Amniotic stem cell (primary cell): ENCODE results near the gene HMX1.

Experiments
- DNase-seq: peaks from one replicate; lab custom pipeline; 2025; lab: John Stamatoyannopoulos, UW

The HMX1 gene

DNA sequence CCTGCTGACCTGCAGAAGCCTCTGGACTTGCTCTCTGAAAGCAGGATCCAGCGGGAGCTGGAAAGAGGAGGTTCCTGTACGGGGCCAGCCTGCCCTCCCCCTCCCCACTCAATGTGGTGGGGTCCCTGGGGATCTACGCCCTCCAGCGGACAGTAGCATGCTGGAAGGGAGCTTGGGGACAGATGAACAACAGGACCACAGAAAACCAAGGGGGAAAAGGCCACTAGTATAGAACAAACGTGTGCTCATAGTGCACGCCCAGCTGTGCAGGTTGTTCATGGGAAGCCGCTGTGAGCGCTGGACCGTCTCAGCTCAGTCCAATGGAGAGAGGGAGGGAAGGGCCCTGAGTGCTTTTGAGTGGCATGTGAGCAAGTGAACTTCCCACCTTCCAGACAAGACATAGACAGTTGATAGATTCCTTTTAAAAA, 15.8 kb downstream of the HMX1 start:
- no peak for DNase-seq

DNA sequence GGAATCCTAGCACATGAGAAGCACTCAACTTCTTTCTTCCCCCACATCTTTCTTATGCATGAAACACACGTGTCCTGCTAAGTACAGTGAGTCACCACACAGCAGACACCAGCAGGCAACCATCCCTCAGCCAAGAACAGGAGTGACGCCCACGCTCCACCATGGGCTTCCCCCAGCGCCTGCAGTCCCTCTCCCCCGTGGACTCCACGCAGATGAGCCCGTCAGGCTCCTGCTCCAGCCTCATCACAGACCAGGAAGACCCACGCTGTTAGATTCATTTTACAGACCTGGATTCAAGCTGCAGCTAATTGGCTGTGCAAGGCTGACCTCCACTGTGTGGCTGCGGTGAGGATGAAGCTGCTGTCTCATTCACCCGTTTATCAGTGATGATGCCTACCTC, 16.7 kb downstream of the HMX1 start:
- no peak for DNase-seq

DNA sequence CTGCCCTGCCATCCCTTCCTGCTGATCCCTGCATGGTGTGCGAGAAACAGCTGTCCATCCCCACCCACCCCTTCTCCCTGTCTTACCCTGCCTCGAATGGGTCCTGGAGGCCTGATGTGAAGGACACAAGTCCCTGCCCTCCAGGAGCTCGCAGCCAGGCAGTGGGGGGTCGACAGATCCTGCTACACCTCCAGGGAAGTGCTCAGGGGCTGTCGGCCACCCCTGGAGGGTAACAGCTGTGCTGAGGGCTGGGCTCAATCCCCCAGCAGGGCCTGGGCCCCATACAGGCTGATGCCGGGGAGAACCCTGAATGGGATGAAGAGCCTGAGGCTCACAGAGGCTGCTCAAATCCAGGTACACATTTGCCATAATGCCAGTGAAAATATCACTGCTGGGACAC, 17.6 kb downstream of the HMX1 start:
- no peak for DNase-seq

DNA sequence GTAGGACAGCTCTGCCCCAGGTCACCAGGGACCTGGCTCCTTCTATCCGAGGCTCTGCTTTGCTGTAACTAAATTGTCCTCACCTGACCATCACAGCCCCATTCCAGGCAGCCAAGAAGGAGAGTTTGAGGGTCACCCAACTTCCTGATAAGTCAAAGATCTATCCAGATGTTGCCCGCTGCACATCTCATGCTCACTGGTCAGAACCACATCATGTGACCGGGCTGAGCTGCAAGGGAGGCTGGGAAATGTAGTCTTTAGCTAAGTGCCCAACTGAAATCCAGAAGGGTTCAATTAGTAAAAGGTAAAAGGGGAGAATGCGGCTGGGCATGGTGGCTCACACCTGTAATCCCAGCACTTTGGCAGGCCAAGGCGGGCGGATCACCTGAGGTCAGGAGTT, 18.4 kb downstream of the HMX1 start:
- DNase-seq = no peak

DNA sequence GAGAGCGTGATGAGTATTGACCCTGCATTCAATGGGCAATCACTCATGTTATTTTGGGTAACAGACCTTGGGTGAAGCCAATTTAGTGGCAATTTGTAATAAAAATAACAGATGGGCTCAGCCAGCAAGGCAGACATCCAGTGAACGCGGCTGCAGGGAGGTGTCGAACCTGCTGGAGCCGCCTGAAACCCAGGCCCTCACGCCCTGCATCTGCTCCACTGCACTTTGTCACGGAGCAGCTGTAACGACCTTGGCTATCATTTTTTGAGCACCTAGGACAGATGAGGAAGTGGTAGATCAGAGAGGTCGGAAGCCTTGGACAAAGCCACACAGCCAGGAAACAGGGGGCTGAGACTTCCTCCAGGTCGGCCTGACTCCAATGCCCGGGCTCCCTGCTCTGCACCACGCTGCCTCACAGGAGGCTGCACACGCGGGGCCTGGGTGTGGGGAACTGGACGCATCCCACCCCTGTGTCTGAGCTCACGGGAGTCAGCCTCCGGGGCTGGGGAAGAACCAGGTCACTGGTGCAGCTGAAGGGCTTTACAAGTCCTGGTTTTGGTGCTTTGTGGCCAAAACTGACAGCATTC, 19.4 kb downstream of the HMX1 start:
- no peak for DNase-seq

DNA sequence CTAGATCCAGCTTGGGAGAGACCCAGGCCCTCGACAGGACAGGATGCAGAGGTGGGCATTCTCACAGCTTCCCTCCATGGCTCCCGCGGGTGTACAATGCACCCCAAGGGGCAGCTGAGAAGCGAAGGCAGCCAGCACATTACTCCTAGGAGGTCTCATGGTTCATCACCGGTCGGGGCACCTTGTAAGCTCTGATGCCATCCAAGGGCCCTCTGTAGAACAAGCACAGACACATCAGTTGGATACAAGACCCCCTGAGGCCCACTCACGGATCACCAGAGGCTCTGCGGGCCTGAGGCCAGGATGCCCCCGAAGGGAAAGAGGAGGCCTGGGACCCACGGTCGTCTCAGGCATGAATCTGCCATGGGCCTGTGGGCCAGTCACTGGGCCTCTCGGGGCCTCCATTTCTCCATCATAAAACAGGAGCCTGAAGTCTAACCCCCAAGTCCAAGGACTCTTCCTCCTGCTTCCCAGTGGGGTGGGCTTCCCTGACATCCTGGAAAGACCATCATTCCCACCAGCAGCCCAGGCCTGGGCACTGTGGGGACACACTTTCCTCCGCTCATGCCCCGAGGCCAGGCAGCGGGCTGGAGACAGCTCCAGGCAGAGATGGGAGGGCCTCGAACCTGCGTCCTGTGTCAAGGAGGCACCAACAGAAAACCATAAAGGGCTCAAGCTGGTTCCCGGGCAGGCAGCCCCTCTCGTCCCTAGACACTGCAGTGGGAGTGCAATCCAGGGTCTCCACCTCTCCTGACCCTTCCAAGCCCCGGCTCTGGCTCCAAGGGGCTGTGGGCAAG, 20.1 kb downstream of the HMX1 start:
- DNase-seq = no peak

DNA sequence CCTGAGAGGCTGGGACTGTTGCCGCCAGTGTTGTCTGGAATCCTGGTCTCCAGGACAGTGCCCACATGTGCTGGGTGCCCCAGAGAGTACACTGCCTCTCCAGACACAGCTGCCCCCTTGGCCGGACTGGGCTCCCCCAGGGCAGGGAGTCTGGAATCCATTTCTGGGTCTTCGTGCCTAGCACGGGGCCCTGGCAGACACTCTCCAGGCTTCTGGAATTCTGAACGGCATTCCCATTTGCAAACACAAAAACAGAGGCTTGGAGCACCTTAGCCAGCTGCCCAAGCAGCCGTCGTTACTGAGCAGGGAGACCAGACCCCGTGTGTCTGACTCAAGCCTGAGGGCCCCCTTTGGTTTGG, 20.8 kb downstream of the HMX1 start:
- no peak for DNase-seq

DNA sequence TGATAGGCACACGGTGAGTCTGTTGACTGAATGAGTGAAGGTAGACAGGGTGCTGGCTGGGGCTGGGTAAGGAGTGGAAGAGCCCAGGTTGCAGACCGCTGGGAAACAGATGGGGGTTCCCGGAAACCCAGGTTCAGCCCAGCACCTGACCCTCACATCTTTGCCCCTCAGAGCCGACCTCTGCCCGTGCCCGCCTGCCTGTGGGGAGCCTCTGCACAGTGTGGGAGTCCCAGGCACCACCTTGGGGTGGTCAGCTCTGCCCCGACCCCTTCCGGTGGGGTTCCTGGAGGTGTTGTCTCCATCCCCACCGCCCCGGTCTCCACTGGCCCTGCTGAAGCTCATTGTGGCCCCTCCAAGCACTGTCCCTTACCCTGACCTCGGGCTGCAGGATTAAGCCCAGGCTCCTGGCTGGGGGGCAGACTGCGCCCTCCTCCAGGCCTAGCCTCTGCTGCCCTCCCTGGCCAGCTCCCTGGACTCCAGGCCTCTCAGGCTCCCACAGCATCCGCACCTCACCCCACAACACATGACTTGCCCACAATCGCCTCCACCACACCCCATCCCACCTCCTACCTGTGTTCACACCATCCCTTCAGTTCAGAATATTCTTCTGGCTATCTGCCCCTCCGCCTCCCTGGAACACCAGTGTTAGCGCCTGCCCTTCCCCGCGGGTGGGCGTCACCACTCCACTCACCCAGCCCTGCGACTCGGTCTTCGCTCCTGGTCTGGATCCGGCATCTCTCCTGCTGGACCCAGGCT, 21.4 kb downstream of the HMX1 start:
- no peak for DNase-seq

DNA sequence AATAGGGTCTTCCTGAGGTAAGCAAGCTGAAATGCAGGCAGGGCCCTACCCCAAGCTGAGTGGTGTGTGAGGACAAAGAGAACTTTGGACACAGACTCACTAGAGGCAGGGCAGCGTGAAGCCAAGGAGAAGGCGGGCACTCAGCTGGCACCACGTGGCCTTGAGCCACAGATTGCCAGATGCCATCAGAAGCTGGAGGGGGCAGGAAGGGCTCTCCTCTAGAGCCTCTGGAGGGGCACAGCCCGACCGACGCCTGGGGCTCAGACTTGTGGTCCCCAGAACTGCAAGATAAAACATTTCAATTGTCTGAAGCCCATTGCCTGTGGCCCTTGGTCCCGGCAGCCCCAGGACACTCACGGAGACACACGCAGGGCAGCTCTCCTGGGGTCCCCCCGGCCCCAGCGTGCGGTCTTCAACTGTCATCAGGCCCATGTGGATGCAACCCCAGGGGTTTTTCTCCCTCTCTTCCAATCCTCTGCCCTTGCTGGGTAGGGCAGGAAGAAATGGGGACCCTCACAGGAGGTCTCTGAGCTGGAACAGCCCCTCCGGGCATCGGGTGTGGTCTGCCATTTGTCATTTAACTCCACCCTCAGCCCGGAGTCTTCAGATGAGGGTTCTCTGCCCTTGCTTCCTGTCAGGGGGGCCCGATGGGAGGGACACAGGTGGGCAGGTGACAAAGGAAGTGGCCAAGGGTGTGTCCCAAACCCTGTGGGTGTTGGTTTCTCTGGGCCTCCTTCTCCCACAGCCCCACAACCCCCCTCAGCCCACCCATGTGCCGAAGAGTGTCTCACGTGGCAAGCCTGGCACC, 22.2 kb downstream of the HMX1 start:
- no peak for DNase-seq

DNA sequence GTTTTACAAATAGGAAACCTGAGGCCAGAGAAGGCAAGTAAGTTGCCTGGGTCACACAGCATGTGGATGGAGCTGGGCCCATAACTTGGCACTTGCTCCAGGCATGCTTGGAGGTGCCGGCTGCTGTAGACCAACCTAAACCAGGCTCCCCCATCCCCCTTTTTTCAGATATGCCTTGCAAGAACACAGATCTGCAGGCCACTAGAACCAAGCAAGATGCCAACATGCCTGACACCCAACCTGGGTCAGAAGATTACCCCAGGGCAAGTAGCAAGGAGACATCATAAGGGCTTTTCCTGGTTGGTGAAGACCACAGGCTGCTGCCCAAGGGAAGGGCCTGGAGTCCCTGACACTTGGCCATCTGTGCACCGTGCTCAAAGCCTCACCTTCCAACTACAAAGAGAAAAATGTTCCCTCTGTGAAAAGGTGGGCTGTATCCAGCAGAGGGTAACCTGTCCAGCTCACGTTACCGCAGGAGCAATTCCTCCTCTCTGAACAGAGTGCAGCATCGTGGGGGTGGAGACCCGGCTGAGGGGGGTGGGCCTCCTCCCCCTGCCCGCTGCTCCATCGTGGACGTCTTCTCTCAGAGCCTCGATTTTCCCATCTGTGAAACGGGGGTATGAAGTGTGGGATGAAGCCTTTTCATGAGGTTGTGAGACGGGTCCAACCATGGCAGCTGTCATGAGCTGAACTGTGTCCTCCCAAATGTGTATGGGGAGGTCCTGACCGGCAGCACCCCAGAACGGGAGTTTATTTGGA, 23.0 kb downstream of the HMX1 start:
- no peak for DNase-seq

DNA sequence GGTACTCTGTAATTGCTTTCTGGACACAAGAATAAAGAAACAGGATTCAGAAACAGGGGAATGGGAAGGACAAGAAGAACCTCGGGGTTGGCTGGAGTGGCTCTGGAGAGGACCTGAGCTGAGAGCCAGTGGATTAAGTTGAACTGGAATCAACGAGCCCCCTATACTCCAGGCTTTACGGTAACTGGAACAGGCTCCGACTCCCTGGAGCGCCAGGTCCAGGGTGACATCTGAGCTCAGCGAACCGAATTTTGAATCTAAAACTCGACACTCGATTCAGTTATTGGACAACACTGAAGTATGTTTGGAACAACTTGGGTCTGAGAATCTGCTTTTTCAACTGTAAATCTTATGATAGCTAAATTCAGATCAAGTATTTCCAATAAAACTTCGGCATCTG, 23.9 kb downstream of the HMX1 start:
- no peak for DNase-seq

DNA sequence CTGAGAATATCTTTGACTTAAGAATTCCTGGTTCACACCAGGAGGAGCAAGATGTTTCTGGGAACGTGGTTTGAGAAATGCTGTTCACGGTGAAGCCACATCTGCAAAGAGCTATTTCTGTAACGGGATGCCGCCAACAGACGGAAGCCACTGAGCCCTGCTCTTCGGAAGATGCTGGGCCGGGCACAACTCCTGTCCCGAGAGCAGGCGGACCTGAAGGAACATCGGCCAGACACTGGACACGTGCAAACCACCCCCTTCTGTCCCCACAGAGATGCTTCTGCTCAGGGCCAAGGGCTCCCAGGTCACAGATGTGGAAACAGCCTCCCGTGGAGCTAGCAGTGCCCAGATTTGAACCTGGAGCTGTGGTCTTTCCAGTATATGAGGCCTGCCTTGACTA, 24.3 kb downstream of the HMX1 start:
- no peak for DNase-seq

DNA sequence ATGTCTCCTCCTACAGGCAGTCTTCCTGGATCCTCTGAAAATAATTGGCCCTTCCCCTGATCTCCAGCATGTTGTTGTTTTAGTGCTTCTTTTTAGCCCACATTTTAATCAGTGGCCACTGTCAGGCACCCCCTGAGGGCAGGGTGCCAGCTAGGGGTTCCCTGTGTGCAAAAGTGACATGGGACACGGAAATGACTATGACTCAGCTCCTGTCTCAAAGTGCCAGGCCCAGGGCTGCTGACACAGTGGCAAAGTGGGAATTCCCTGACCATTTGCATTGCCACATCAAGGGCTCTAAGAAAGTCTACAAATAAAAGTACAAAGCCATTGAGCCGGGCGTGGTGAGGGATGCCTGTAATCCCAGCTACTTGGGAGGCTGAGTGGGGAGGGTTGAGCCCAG, 24.8 kb downstream of the HMX1 start:
- no peak for DNase-seq

DNA sequence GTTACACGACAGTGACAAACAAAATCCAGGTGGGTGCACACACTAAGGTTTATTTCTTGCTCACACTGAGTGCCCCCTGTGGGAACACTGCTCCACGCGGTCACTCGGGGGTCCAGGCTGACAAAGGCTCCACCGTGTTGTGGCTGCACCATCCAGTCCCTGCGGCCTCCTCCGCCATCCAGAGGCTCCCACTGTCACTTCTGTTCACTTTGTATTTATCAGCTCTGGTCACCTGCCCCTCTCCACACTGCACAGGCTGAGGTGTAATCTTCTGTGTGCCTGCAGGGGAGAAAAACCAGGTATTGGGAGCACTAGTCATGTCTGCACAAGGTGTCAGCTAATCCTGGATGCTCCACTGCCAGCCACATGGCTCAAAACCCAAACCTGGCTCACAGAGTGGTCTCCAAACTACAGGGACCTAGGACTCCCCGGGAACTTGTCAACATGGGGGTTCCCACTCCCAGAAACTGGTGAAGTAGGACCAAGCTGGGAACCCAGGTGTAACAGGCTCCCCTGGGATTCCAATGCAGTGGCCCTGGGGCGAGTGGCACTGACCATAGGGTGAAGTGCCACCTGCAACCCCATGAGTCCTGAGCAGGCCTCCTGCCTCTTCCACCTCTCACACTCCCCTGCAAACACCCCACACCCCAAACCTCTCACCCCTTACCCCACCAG, 25.5 kb downstream of the HMX1 start:
- no peak for DNase-seq

DNA sequence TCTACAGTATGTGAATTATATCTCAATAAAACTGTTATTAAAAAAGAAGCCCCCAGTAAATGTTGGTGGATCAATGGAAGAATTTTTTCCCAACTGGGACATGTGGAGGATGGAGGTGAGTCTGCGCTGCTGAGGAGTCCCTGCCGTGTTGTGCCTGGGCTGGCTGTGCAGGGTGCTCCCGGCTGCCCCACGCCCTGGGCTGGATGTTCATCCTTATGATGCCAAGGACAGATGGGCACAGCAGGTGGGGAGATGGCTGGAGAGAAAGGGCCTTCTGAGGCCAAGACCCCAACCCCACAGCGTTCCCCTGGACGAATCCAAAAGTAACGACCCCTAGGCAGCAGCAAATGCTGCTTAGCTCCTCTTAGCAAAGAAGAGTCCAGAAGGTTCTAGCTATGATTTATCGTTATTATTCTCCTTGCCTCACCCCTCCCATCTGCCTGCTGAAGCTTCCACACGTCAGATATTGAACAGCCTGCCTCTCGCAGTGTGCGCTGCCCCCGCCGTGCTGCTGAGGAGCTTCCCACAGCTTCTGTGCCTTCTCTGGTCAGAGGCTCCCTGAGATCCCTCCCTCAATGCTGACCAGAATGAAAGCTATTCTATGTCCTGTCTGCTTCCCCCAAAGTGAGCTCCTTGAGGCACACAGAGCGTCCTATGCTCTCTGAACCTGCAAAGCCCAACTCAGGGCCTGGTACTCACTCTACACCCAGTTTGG, 26.5 kb downstream of the HMX1 start:
- no peak for DNase-seq

DNA sequence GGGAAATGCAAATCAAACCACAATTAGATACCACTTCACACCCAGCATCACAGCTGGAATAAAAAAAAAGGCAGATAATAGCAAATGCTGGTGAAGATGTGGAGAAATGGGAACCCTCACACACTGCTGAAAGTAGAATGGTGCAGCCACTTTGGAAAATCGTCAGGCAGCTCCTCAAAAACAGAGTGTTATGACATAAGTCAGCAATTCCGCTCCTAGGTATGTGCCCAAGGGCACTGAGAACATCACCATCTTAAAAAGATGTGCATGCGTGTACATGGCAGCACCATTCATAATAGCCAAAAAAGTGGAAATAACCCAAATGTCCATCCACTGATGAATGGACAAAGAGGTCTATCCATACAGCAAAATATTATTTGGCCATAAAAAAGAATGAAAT, 28.0 kb downstream of the HMX1 start:
- no peak for DNase-seq

DNA sequence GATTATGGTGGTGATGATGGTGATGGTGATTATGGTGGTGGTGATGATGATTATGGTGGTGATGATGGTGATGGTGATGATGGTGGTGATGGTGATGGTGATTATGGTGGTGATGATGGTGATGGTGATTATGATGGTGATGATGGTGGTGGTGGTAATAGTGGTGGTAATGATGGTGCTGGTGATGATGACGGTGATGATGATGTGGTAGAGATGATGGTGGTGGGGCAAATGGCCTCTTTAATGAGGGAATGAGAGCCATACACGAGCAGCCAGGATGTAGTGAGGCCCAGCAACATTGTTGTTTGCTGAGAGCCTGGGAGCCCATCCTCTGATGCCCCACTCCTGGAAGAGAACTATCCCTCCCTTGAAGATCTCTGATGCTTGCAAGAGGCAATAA, 29.0 kb downstream of the HMX1 start:
- no peak for DNase-seq

DNA sequence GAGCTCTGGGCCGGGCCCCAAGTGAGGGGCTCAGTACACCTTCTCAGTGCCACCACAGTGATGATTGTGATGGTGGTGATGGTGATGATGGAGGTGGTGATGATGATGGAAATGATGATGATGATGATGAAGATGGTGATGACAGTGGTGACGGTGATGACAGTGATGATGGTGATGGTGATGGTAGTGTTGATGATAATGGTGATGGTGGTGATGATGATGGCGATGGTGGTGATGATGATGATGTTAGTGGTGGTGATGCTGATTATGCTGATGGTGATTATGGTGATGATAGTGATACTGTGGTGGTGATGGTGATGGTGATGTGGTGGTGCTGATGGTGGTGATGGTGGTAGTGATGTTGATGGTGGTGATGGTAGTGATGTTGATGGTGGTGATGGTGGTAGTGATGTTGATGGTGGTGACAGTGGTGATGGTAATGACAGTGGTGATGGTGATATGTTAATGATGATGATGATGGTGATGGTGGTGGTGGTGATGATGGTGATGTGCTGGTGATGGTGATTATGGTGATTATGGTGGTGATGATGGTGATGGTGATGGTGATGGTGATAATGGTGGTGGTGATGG, 29.9 kb downstream of the HMX1 start:
- no peak for DNase-seq

DNA sequence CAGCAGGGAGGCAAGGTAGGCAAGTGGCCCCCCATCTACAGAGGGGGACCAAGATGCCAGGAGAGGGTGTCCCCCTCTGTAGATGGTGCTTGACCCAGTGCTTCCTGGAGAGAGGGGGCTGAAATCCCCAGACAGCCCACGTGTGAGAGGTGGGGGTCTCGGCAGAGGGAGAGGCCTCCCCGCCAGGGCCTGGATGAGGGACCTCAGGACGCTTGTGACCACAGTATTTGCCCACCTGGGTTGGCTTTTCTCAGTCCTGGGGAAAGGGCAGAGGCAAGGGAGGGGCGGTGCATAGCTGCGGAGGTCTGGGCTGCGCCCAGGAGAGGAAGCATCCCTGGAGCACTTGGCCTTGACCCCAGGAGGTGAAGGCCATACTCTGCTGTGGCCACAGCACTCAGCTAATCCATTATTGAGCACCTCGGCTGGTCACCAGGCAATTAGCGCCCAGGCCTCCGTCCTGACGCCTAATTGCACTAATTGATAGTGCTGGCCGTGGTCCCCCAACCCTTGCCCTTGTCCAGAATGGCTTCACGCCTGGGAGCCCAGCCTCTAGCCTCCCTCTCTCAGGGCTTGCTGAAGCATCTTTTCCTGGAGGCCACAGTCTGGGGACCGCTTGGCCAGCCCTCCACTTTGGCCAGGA, 30.7 kb downstream of the HMX1 start:
- no peak for DNase-seq
